GM23248 (cell line): Measurements from ENCODE around the gene GNA15.

Experiments
- EZH2 ChIP-seq: fragments of 200-600 bp; sonication (generic); IDR thresholded peaks from 2 replicates; pipeline ENCODE4 v1.6.1; 2018; ENCODE audit warnings: antibody characterized with exemption, mild to moderate bottlenecking; ENCODE audit not compliant: insufficient read depth, poor library complexity, severe bottlenecking
- EZH2phosphoT487 ChIP-seq: fragments of 200-600 bp; sonication (generic); IDR thresholded peaks from 2 replicates; pipeline ENCODE4 v1.6.1; 2018; ENCODE audit warnings: antibody characterized with exemption, moderate library complexity, mild to moderate bottlenecking, low read depth; ENCODE audit not compliant: insufficient read depth

- TF ChIP-seq EZH2 (no peak), EZH2phosphoT487 (no peak)
These were observed 35.5 kb upstream of the GNA15 start for GRCh38 chr19:3100331-3100730.
